Endothelial cell of umbilical vein (primary cell): ENCODE measurements around the gene CGNL1. TPM values are rescaled to one million over a fixed set of nuclear protein-coding genes. Genes with fewer than 3 reads are reported as not detected.

Source experiments
- BruUV-seq: library from RNA; stranded (reverse); fragments of 400-500 nt; replicated peaks from 2 replicates; lab custom pipeline; 2021; lab: Mats Ljungman, UMichigan
- CTCF ChIA-PET: fragments of 300-600, 350-600 bp; sonication (Branson Sonifier 250); formaldehyde crosslinking; loops from one replicate; lab custom pipeline; 2021; ENCODE audit warnings: antibody characterized with exemption, inconsistent platforms; lab: Charles Lee
- POLR2A ChIA-PET: fragments of 300-600, 350-600 bp; sonication (Branson Sonifier 250); formaldehyde crosslinking; loops from one replicate; lab custom pipeline; 2021; ENCODE audit warnings: antibody characterized with exemption, inconsistent platforms; lab: Charles Lee
- DNase-seq: peaks from one replicate; pipeline ENCODE4 v3.0.0-alpha.2; 2011; ENCODE audit warnings: low read depth, low spot score
- FAIRE-seq: peaks from 2 replicates; lab custom pipeline; 2011; peaks lifted over from hg19 to GRCh38; lab: Jason Lieb, UNC
- H2AFZ ChIP-seq: 2 replicates; pipeline ENCODE4 v1.6.0; 2012; ENCODE audit warnings: low read depth, low read length, control low read depth, inconsistent platforms
- H3K27ac ChIP-seq: 2 replicates; pipeline ENCODE4 v1.5.1; 2011; ENCODE audit warnings: low read depth, mild to moderate bottlenecking, control low read depth, low read length, moderate library complexity; ENCODE audit not compliant: insufficient read depth
- H3K27me3 ChIP-seq, 2 experiments: 2 replicates each; pipeline versions ENCODE4 v1.6.0 to v1.6.1; 2011; ENCODE audit warnings: low read length in 2 of 2, mixed read lengths in 1 of 2; ENCODE audit not compliant: control insufficient read depth in 2 of 2, insufficient read depth in 2 of 2
- H3K36me3 ChIP-seq, 2 experiments: 2 replicates in 1 of 2; 3 replicates in 1 of 2; pipeline ENCODE4 v1.5.1; 2011; ENCODE audit warnings: low read length in 2 of 2, mild to moderate bottlenecking in 1 of 2, moderate library complexity in 1 of 2; ENCODE audit not compliant: control insufficient read depth in 2 of 2, insufficient read depth in 2 of 2; ENCODE audit errors: extremely low read depth in 1 of 2
- H3K4me1 ChIP-seq: 3 replicates; pipeline ENCODE4 v1.5.1; 2011; ENCODE audit warnings: mild to moderate bottlenecking, low read length; ENCODE audit not compliant: control insufficient read depth, insufficient read depth; ENCODE audit errors: extremely low read depth
- H3K4me2 ChIP-seq: 2 replicates; pipeline ENCODE4 v1.6.1; 2011; ENCODE audit warnings: low read length, control low read depth, mixed read lengths; ENCODE audit not compliant: insufficient read depth
- H3K4me3 ChIP-seq, 3 experiments: fragments of 200-600 bp in 1 of 3; sonication (generic), shearing (Covaris generic) in 1 of 3; replicated peaks in 1 of 3; 2 replicates each; pipeline ENCODE4 v1.5.1; 2011 to 2016; ENCODE audit warnings: control low read depth in 3 of 3, low read length in 3 of 3, mild to moderate bottlenecking in 2 of 3, inconsistent platforms in 1 of 3, low read depth in 1 of 3, moderate library complexity in 1 of 3; ENCODE audit not compliant: insufficient read depth in 1 of 3
- H3K79me2 ChIP-seq: 2 replicates; pipeline ENCODE4 v1.6.0; 2012; ENCODE audit warnings: low read length, inconsistent platforms; ENCODE audit not compliant: control insufficient read depth, insufficient read depth
- H3K9ac ChIP-seq: replicated peaks from 2 replicates; pipeline ENCODE3; 2011; ENCODE audit warnings: low read length, control low read depth; ENCODE audit not compliant: insufficient read depth; ENCODE audit errors: extremely low read depth
- H3K9me1 ChIP-seq: replicated peaks from 3 replicates; pipeline ENCODE4 v1.6.0; 2011; ENCODE audit warnings: mild to moderate bottlenecking, low read length; ENCODE audit not compliant: control insufficient read depth, insufficient read depth; ENCODE audit errors: extremely low read depth
- H3K9me3 ChIP-seq: replicated peaks from 2 replicates; pipeline ENCODE4 v1.5.1; 2012; ENCODE audit warnings: low read length, inconsistent platforms; ENCODE audit not compliant: control insufficient read depth, insufficient read depth
- H4K20me1 ChIP-seq: replicated peaks from 2 replicates; pipeline ENCODE3; 2011; ENCODE audit warnings: mild to moderate bottlenecking, low read length; ENCODE audit not compliant: control insufficient read depth, insufficient read depth; ENCODE audit errors: extremely low read depth
- EZH2 ChIP-seq: IDR thresholded peaks from 2 replicates; pipeline ENCODE4 v1.6.1; 2012; ENCODE audit warnings: borderline replicate concordance, low read depth, mild to moderate bottlenecking, moderate library complexity, low read length, inconsistent platforms; ENCODE audit not compliant: severe bottlenecking
- FOS ChIP-seq: IDR thresholded peaks from 2 replicates; pipeline ENCODE4 v1.6.1; 2011; ENCODE audit warnings: mild to moderate bottlenecking, low read length, moderate library complexity, borderline replicate concordance; ENCODE audit not compliant: insufficient read depth
- GATA2 ChIP-seq: IDR thresholded peaks from 2 replicates; pipeline ENCODE4 v1.7.0; 2011; ENCODE audit warnings: low read depth, mild to moderate bottlenecking, moderate library complexity, mixed read lengths, low read length; ENCODE audit not compliant: insufficient read length, insufficient read depth
- JUN ChIP-seq: IDR thresholded peaks from 2 replicates; pipeline ENCODE4 v1.6.1; 2011; ENCODE audit warnings: borderline replicate concordance, low read depth; ENCODE audit not compliant: insufficient read length, insufficient read depth
- MYC ChIP-seq: IDR thresholded peaks from one replicate; pipeline ENCODE4 v1.6.1; 2011; ENCODE audit warnings: mild to moderate bottlenecking, low read depth, low read length
- POLR2A ChIP-seq: IDR thresholded peaks from 2 replicates; pipeline ENCODE4 v1.6.1; 2012; ENCODE audit warnings: low read depth, mild to moderate bottlenecking, control low read depth, low read length
- POLR2AphosphoS5 ChIP-seq: IDR thresholded peaks from 2 replicates; pipeline ENCODE4 v1.6.1; 2012; ENCODE audit warnings: low read depth, mild to moderate bottlenecking, control low read depth, low read length, moderate library complexity; ENCODE audit not compliant: insufficient read depth
- dilution Hi-C: fragments of 300-500 bp; cut with MboI; formaldehyde crosslinking; loops from one replicate; pipeline ENCODE4 v1.15.0; 2019; ENCODE audit warnings: low sequenced_read_pairs; ENCODE audit not compliant: extremely low pct_ligation_motif_present
- intact Hi-C: fragments of 100-400 bp; cut with micrococcal nuclease; formaldehyde crosslinking; loops from one replicate; pipeline ENCODE4 v1.10.0; 2022
- polyA plus RNA-seq, 4 experiments: library from polyadenylated mRNA; depleted of rRNA in 3 of 4; stranded (reverse) in 3 of 4; unstranded in 1 of 4; fragments of >200 nt; gene quantifications; 2 replicates each; pipeline versions ENCODE4 v1.2.1 to v1.2.3, GENCODE V29; 2011 to 2012; ENCODE audit warnings: missing spikeins in 1 of 4
- total RNA-seq: library from RNA; stranded (reverse); gene quantifications from 2 replicates; pipeline ENCODE4 v1.2.3, GENCODE V29; 2021
- TF ChIP-seq, protein P1 (sequence below): IDR thresholded peaks from 2 replicates; pipeline ENCODE4 v1.6.1; 2011; ENCODE audit not compliant: insufficient read depth, insufficient read length
- TF ChIP-seq, protein P2 (sequence below), 2 donors: IDR thresholded peaks; 1 replicate in 1 of 2; 2 replicates in 1 of 2; pipeline ENCODE4 v1.5.1; 2011; ENCODE audit warnings: low read length in 2 of 2, mild to moderate bottlenecking in 2 of 2, moderate library complexity in 2 of 2, control low read depth in 1 of 2, inconsistent platforms in 1 of 2, low read depth in 1 of 2; ENCODE audit not compliant: insufficient read depth in 1 of 2; ENCODE audit errors: extremely low read depth in 1 of 2

Gene CGNL1
- total and polyA plus RNA-seq, 2 donors (not counting 3 experiments of a cell fraction or from before 2014, with no cell fraction given): 6.9 to 27.1 TPM

DNA sequence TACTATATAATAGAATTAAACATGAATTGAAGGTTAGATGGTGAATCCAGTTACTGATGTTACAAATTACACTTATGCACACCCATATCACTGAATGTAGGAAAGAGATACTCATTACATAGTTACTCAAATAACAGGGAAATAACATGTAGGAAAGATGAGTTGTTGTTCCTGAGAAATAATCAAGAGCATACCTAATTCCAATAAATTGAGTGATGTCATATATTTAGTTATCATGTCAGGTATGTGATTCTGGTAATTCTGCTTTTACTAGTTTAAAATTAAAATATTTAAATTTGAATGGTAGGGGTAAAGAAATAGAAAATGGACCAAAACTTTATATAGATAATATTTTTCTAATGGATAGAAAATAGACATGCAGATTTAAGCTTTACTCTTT lies 112.8 kb downstream of the CGNL1 start:
- no peak for TF ChIP-seq POLR2AphosphoS5
- Histone ChIP-seq H3K27me3 (no peaks in the 10 kb centered on the region), H3K9me3 (no peaks in the 10 kb centered on the region), H3K9ac (no peak overlapping the region), H3K36me3 (no peaks in the 10 kb centered on the region), H3K79me2 (no peaks in the 10 kb centered on the region), H3K27ac (no peak overlapping the region), H3K9me1 (no peaks in the 10 kb centered on the region), H2AFZ (no peak overlapping the region), H3K4me3 (no peak overlapping the region), H3K4me1 (peaks cover 22% of the 10 kb centered on the region), H4K20me1 (no peaks in the 10 kb centered on the region), H3K4me2 (no peak overlapping the region)
- intact Hi-C loops: loop anchor here (5.0 kb wide), 1 partner anchor 42 kb away; no protein-coding TSS in a partner anchor
- dilution Hi-C loops: no loop called here
- POLR2A ChIA-PET: interaction anchor here (0.6 kb wide), 1 partner anchor 89 kb away, joined by 5 read pairs; no protein-coding TSS in a partner anchor
- FAIRE-seq (no peak), DNase-seq (no peak)
- no TSS peak for BruUV-seq
- CTCF ChIA-PET: interaction anchor here (1.2 to 1.4 kb wide), 3 partner anchors 11 to 40 kb away, joined by 3 read pairs; no protein-coding TSS in a partner anchor

DNA sequence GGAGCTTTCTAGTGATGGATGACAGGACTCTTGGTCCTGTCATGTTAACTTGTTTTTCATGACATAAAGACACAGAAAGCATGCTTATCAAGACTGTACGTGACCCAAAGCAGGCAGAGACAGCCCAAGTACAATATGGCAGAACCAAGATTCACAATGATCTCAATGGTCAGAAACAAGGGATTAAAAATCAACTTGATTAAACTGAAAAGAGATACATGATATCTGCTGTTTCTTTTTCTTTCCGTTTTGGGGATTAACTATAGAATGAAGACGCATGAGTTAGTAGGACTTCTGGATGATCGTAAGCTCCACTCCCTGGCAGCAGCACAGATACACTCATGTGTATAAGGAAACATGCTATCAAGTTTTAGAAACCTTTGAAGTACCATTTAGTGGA lies 117.0 kb downstream of the CGNL1 start:
- BruUV-seq: no TSS peak
- peaks cover 5% of the 10 kb centered on the region for H3K4me1 ChIP-seq
- no peak overlapping the region for H3K4me2 ChIP-seq
- no peak overlapping the region for H2AFZ ChIP-seq
- TF ChIP-seq MYC (no peak), POLR2A (no peak), GATA2 (no peak), EZH2 (no peak), JUN (no peak), POLR2AphosphoS5 (no peak), FOS (no peak)
- TF ChIP-seq, protein P1, sequence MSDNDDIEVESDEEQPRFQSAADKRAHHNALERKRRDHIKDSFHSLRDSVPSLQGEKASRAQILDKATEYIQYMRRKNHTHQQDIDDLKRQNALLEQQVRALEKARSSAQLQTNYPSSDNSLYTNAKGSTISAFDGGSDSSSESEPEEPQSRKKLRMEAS: no peak
- TF ChIP-seq, protein P2, sequence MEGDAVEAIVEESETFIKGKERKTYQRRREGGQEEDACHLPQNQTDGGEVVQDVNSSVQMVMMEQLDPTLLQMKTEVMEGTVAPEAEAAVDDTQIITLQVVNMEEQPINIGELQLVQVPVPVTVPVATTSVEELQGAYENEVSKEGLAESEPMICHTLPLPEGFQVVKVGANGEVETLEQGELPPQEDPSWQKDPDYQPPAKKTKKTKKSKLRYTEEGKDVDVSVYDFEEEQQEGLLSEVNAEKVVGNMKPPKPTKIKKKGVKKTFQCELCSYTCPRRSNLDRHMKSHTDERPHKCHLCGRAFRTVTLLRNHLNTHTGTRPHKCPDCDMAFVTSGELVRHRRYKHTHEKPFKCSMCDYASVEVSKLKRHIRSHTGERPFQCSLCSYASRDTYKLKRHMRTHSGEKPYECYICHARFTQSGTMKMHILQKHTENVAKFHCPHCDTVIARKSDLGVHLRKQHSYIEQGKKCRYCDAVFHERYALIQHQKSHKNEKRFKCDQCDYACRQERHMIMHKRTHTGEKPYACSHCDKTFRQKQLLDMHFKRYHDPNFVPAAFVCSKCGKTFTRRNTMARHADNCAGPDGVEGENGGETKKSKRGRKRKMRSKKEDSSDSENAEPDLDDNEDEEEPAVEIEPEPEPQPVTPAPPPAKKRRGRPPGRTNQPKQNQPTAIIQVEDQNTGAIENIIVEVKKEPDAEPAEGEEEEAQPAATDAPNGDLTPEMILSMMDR (IDR thresholded peaks at IDR 0.05; ENCODE audit: extremely low read depth in 1 of 2, insufficient read depth in 1 of 2, low read depth in 1 of 2, low read length in 2 of 2): no peak
- no peak overlapping the region for H3K4me3 ChIP-seq
- H3K36me3 ChIP-seq: no peaks in the 10 kb centered on the region
- H3K9me1 ChIP-seq: no peaks in the 10 kb centered on the region
- no peaks in the 10 kb centered on the region for H3K79me2 ChIP-seq
- intact Hi-C loops (no loop called here), dilution Hi-C loops (no loop called here)
- H3K9ac ChIP-seq: no peak overlapping the region
- H3K27ac ChIP-seq: no peak overlapping the region
- no peaks in the 10 kb centered on the region for H4K20me1 ChIP-seq
- ChIA-PET POLR2A (no interaction called here), CTCF (interaction anchor here (1.2 kb wide), 1 partner anchor 13 kb away, joined by 3 read pairs; no protein-coding TSS in a partner anchor)
- no peak for FAIRE-seq
- no peak for DNase-seq
- no peaks in the 10 kb centered on the region for H3K9me3 ChIP-seq
- H3K27me3 ChIP-seq: no peaks in the 10 kb centered on the region
